ENCODE data around the gene JOSD2.

The JOSD2 gene

GRCh38 chr19:50486823-50487515, 24.0 kb downstream of the JOSD2 start:
- H3K27ac ChIP-seq: no peak overlapping the region
- TF ChIP-seq ZFX (IDR thresholded peaks at IDR 0.05; ENCODE audit: borderline replicate concordance): no peak
- TF ChIP-seq CTCF (IDR thresholded peaks at IDR 0.05): peak; percentile 67

- H3K27ac ChIP-seq: no peak overlapping the region
- TF ChIP-seq CTCF (IDR thresholded peaks at IDR 0.05): no peak
Measured at GRCh38 chr19:50485284-50485955, 25.6 kb downstream of the JOSD2 start.

GRCh38 chr19:50482916-50483315, 28.1 kb downstream of the JOSD2 start:
- H3K27ac ChIP-seq: no peak overlapping the region
- no peak for TF ChIP-seq ZFX (IDR thresholded peaks at IDR 0.05; ENCODE audit: borderline replicate concordance)
- no peak for TF ChIP-seq CTCF (IDR thresholded peaks at IDR 0.05)

DNA sequence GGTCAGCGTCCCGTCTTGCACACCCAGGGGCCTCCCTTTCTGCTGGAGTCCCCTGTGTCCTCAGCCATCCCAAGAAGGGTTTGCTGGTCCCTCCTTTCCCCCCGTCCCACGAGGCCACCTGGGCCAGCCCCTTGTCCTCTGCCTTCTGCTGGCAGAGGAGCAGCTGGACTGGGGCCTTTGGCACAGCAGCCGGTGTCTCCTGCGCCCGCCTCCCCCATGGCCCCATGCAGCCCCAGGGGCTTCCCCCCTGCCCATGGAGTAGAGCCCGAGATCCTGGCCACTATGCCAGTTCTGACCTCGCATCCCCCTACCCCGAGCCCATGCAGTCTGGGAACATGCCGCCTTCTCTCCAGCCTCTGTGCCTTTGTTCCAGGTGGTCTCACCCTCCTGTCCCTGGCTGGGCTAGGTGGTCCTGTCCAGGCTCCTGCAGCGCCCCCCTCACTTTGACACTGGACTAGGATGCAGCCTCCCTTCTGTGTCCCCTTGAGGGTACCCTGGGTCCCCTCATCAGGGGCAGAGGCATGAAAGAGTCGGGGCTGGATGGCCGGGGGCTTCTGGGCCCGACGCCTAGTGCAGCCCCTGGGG, 28.6 kb downstream of the JOSD2 start:
- TF ChIP-seq CTCF (IDR thresholded peaks at IDR 0.05) (no peak), ZFX (IDR thresholded peaks at IDR 0.05; ENCODE audit: borderline replicate concordance) (no peak)
- no peak overlapping the region for H3K27ac ChIP-seq

- TF ChIP-seq CTCF (IDR thresholded peaks at IDR 0.05) (no peak), ZFX (IDR thresholded peaks at IDR 0.05; ENCODE audit: borderline replicate concordance) (no peak)
- no peak overlapping the region for H3K27ac ChIP-seq
Measured at GRCh38 chr19:50481351-50482149, 29.4 kb downstream of the JOSD2 start.

- TF ChIP-seq CTCF (IDR thresholded peaks at IDR 0.05): no peak
- H3K27ac ChIP-seq: no peak overlapping the region
Measured at GRCh38 chr19:50480281-50481111, 30.5 kb downstream of the JOSD2 start.

Measured in 22Rv1 (cell line).